Kidney (tissue), 14 donors: ENCODE data around the gene KIAA1328. TPM values are rescaled to one million over a fixed set of nuclear protein-coding genes. Genes with fewer than 3 reads are reported as not detected.
A peak's percentile ranks its signal among the peaks of the same experiment; 100 is the strongest.

ENCODE experiments used
- DNase-seq, 5 donors: peaks; one replicate each; pipeline ENCODE4 v3.0.0-alpha.2; 2013 to 2020
- FAIRE-seq: peaks from 2 replicates; lab custom pipeline; 2012; peaks lifted over from hg19 to GRCh38; lab: Jason Lieb, UNC
- H3K27ac ChIP-seq, 2 donors: one replicate each; pipeline ENCODE4 v1.7.0; 2013; ENCODE audit warnings: low read depth in 2 of 2, low read length in 2 of 2, inconsistent platforms in 1 of 2
- H3K27me3 ChIP-seq: one replicate; pipeline ENCODE4 v1.7.1; 2013; ENCODE audit warnings: low read length, inconsistent platforms; ENCODE audit not compliant: control insufficient read depth, insufficient read depth
- H3K36me3 ChIP-seq, 3 donors: one replicate each; pipeline versions ENCODE4 v1.7.0 to v1.7.1; 2013; ENCODE audit warnings: low read length in 3 of 3, control low read depth in 1 of 3, inconsistent platforms in 1 of 3; ENCODE audit not compliant: insufficient read depth in 3 of 3, control insufficient read depth in 2 of 3
- H3K4me1 ChIP-seq, 3 donors: one replicate each; pipeline versions ENCODE4 v1.7.0 to v1.7.1; 2013; ENCODE audit warnings: low read length in 3 of 3, inconsistent platforms in 1 of 3, low read depth in 1 of 3; ENCODE audit not compliant: control insufficient read depth in 2 of 3, insufficient read depth in 2 of 3
- H3K4me3 ChIP-seq, 3 donors: one replicate each; pipeline versions ENCODE4 v1.7.0 to v1.8.1; 2013; ENCODE audit warnings: low read length in 3 of 3, control low read depth in 1 of 3, inconsistent platforms in 1 of 3
- H3K9ac ChIP-seq, 3 donors: one replicate each; pipeline versions ENCODE4 v1.7.0 to v1.7.1; 2013; ENCODE audit warnings: low read length in 3 of 3, control low read depth in 1 of 3, inconsistent platforms in 1 of 3
- H3K9me3 ChIP-seq, 3 donors: one replicate each; pipeline versions ENCODE4 v1.7.0 to v1.7.1; 2013; ENCODE audit warnings: low read length in 3 of 3, control low read depth in 1 of 3, inconsistent platforms in 1 of 3; ENCODE audit not compliant: control insufficient read depth in 2 of 3, insufficient read depth in 1 of 3
- intact Hi-C: fragments of 100-400 bp; cut with DNase I; formaldehyde crosslinking; loops from one replicate; pipeline ENCODE4 v1.11.1; 2022
- polyA plus RNA-seq: library from polyadenylated mRNA; stranded (reverse); fragments of 350-450 nt; fragmentation: Illumina TruSeq; extraction: RNeasy Lipid Tissue Mini Kit (QIAGEN cat#74804); gene quantifications from one replicate; pipeline ENCODE4 v1.2.3, GENCODE V29; 2014; ENCODE audit warnings: low read depth, low replicate concordance; ENCODE audit not compliant: insufficient read depth
- total RNA-seq: library from RNA; stranded (reverse); fragmentation: NEBNext Ultra II Directional; extraction: Animal tissue kit (Norgen Biotek cat#: 25700); gene quantifications from one replicate; pipeline ENCODE4 v1.2.1, GENCODE V29; 2021
- TF ChIP-seq, protein P1 (sequence below): IDR thresholded peaks from 3 replicates; pipeline ENCODE4 v1.5.1; 2012; ENCODE audit warnings: mild to moderate bottlenecking, moderate library complexity, borderline replicate concordance; ENCODE audit not compliant: insufficient read depth; ENCODE audit errors: extremely low read depth
- donor health status: control.
- donor health status: control.
- donor health status: control.
- donor health status: control.
- donor health status: control.
- donor health status: DM: yes; HTN: yes; CAD: no.
- donor health status: Normal renal cell carcinoma (clear cell type).

KIAA1328 gene
- total and polyA plus RNA-seq, 2 donors from 2014 or later, result 2.7 to 11.6 TPM

DNA sequence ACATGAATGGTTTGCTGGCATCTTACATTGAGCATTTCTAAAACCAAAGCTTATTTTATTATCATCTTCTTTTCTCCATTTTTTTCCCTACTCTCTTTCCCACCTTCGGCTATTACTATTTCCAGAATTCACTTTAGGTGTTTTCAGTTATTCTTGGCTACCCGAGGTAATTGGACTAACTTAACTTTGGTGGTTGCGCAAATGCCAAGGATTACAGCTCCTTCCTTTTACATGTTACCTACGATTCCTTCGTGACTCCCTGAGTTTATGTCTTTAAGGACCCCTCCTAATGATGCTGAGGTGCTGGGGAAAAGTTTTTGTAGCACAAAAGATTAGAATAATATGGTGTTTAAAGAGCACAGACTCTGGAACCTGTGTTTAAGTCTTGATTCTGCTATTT, 14.3 kb downstream of the KIAA1328 start:
- no peaks in the 10 kb centered on the region for H3K4me1 ChIP-seq
- DNase-seq (no peak), FAIRE-seq (no peak)
- intact Hi-C loops, result no loop called here
- TF ChIP-seq, protein P1, sequence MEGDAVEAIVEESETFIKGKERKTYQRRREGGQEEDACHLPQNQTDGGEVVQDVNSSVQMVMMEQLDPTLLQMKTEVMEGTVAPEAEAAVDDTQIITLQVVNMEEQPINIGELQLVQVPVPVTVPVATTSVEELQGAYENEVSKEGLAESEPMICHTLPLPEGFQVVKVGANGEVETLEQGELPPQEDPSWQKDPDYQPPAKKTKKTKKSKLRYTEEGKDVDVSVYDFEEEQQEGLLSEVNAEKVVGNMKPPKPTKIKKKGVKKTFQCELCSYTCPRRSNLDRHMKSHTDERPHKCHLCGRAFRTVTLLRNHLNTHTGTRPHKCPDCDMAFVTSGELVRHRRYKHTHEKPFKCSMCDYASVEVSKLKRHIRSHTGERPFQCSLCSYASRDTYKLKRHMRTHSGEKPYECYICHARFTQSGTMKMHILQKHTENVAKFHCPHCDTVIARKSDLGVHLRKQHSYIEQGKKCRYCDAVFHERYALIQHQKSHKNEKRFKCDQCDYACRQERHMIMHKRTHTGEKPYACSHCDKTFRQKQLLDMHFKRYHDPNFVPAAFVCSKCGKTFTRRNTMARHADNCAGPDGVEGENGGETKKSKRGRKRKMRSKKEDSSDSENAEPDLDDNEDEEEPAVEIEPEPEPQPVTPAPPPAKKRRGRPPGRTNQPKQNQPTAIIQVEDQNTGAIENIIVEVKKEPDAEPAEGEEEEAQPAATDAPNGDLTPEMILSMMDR, result no peak
- H3K9me3 ChIP-seq, result no peaks in the 10 kb centered on the region
- H3K9ac ChIP-seq, result no peak overlapping the region
- no peaks in the 10 kb centered on the region for H3K27me3 ChIP-seq
- no peak overlapping the region for H3K27ac ChIP-seq
- H3K36me3 ChIP-seq, result no peaks in the 10 kb centered on the region
- no peak overlapping the region for H3K4me3 ChIP-seq

DNA sequence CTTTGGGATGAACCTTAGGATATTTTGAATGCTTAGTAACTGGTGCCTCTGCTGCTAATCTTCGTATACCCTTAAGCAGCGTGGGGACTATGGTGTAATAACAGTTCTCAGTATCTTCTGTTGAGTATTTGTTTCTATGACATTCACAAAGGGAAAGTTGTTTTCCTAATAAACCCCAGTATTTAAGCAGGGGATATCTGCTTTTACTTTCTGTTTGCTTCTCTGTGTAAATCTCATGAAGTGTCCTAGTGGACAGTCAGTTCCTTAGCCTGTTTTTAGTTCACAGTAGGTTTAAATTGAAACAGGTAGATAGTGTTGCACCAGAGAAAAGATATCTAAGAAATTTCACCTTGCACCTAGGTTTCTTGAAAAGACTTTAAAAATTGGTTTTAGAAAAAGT, 14.9 kb downstream of the KIAA1328 start:
- no peak overlapping the region for H3K27ac ChIP-seq
- no peak for FAIRE-seq

DNA sequence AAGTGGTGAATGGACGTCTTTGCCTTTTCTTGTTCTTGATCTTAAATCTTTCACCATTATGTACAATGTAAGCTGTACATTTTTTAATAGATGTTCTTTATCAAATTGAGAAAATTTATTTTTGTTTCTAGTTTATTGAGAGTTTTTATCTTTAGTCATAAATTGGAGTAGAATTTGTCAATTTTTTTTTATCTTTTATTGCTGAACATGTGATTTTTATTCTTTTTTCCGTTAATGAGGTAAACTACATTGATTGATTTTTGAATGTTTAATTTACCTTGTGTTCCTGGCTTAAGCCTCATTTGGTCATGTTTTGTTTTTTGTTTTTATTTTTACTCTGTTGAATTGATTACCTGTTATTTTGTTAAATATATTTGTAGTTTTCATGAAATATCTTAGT, 19.7 kb downstream of the KIAA1328 start:
- Histone ChIP-seq H3K27ac (no peak overlapping the region), H3K4me3 (no peak overlapping the region), H3K27me3 (no peaks in the 10 kb centered on the region), H3K9me3 (peaks cover 0 to 6% (median 3%) of the 10 kb centered on the region in 3 donors), H3K36me3 (peaks cover 0 to 5% (median 4%) of the 10 kb centered on the region in 3 donors), H3K4me1 (no peaks in the 10 kb centered on the region), H3K9ac (no peak overlapping the region)
- peak; percentile 76 for FAIRE-seq
- DNase-seq, result no peak
- TF ChIP-seq, protein P1, result no peak
- intact Hi-C loops, result no loop called here

More for the DNA sequence above, 14.9 kb downstream of the KIAA1328 start:
- Histone ChIP-seq H3K36me3 (no peaks in the 10 kb centered on the region), H3K27me3 (no peaks in the 10 kb centered on the region), H3K4me3 (peak overlapping the region in 1 of 3 donors; percentile 26), H3K9ac (no peak overlapping the region), H3K9me3 (no peaks in the 10 kb centered on the region), H3K4me1 (no peaks in the 10 kb centered on the region)
- no peak for DNase-seq
- TF ChIP-seq, protein P1, result no peak
- intact Hi-C loops, result no loop called here

DNA sequence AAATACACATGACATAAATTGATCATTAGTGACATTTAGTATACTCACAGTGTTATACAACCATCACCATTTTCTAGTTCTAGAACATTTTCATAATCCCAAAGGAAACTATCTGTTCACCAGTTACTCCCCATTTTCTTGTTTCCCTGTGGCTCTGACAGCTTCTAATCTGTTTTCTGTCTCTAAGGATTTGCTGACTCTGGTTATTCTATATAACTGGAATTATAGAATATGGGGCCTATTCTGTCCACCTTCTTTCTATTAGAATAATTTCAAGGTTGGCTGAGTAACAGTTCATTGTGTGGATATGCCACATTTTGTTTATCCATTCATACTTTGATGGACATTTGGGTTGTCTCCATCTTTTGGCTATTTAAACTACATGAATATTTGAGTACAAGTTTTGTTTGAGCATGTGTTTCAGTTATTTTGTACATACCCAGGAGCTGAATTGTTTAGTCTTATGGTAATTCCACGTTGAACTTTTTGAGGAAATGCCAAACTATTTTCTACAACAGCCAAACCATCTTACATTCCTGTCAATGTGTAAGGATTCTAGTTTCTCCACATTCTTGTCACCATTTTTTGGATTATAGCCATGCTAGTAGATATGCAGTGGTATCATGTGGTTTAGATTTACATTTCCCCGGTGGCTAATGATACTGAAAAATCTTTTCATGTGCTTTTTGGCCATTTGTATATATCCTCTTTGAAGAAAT, 20.5 kb downstream of the KIAA1328 start:
- Histone ChIP-seq H3K9me3 (peaks cover 0 to 6% (median 3%) of the 10 kb centered on the region in 3 donors), H3K9ac (no peak overlapping the region), H3K27me3 (no peaks in the 10 kb centered on the region), H3K36me3 (peaks cover 0 to 8% (median 4%) of the 10 kb centered on the region in 3 donors), H3K4me3 (no peak overlapping the region), H3K27ac (no peak overlapping the region), H3K4me1 (no peaks in the 10 kb centered on the region)
- TF ChIP-seq, protein P1, result no peak
- DNase-seq (no peak), FAIRE-seq (no peak)
- intact Hi-C loops, result no loop called here
